Mucosa of descending colon (tissue), 3 donors: ENCODE results near the gene OR4X1. TPM values are rescaled to one million over a fixed set of nuclear protein-coding genes. Genes with fewer than 3 reads are reported as not detected.

ENCODE experiments used
- ATAC-seq: fragments of 200-7000 bp; cut with Tn5 transposase; one replicate; pipeline ENCODE4 v1.9.1; 2020; ENCODE audit warnings: mild to moderate bottlenecking, moderate library complexity
- DNase-seq, 3 donors: peaks; one replicate each; pipeline ENCODE4 v3.0.0-alpha.2; 2020
- H3K36me3 ChIP-seq: fragments of 200-600 bp; one replicate; pipeline ENCODE4 v1.8.0; 2021; ENCODE audit warnings: low read depth, mild to moderate bottlenecking
- H3K4me1 ChIP-seq: fragments of 200-600 bp; one replicate; pipeline ENCODE4 v1.8.0; 2021; ENCODE audit warnings: low read depth, mild to moderate bottlenecking
- H3K4me3 ChIP-seq: fragments of 200-600 bp; one replicate; pipeline ENCODE4 v1.8.0; 2021; ENCODE audit warnings: mild to moderate bottlenecking
- H3K9me3 ChIP-seq: fragments of 200-600 bp; one replicate; pipeline ENCODE4 v1.8.0; 2021; ENCODE audit warnings: mild to moderate bottlenecking
- CTCF ChIP-seq: fragments of 200-600 bp; IDR thresholded peaks from one replicate; pipeline ENCODE4 v1.8.0; 2022; ENCODE audit warnings: antibody characterized with exemption, mild to moderate bottlenecking
- intact Hi-C, 2 donors: fragments of 100-400 bp; cut with DNase I in 1 of 2; cut with micrococcal nuclease in 1 of 2; formaldehyde crosslinking; loops; one replicate each; pipeline versions ENCODE4 v1.11.0 to v1.11.1; 2022; cut with DNase I, micrococcal nuclease
- total RNA-seq, 3 donors: library from RNA; stranded (reverse); fragmentation: NEBNext Ultra II Directional in 2 of 3; extraction: Animal tissue kit (Norgen Biotek cat#: 25700) in 2 of 3; gene quantifications; one replicate each; pipeline versions ENCODE4 v1.2.1 to v1.2.4, GENCODE V29; 2021 to 2023
- donor health status: DM: no; HTN: no; CAD: no; lungs with moderate emphysema.
- donor health status: DM: no; HTN: no; CAD: no.
- donor health status: DM: no; HTN: yes; CAD: no.

Gene OR4X1
- total RNA-seq, 3 donors from 2014 or later = not detected

GRCh38 chr11:48244804-48245203 is 18.9 kb upstream of the OR4X1 start, which contains the start of gene OR4X2:
Gene OR4X2 (plus strand): TSS chr11:48245104. CDS start chr11:48245104, 0 bp downstream.
- H3K9me3 ChIP-seq = peaks cover 10% of the 10 kb centered on the region
- H3K4me3 ChIP-seq = no peak within 1 kb of the TSS
- TF ChIP-seq CTCF = no peak
- DNase-seq = no peak
- intact Hi-C loops = no loop called here
- no peak for ATAC-seq
- no peaks in the 10 kb centered on the region for H3K36me3 ChIP-seq
- H3K4me1 ChIP-seq = no peaks in the 10 kb centered on the region

- H3K4me1 ChIP-seq = no peaks in the 10 kb centered on the region
Observed at GRCh38 chr11:48248902-48249301, 14.8 kb upstream of the OR4X1 start.

GRCh38 chr11:48261600-48261999 is 2.1 kb upstream of the OR4X1 start:
- intact Hi-C loops = no loop called here
- TF ChIP-seq CTCF = no peak

More at GRCh38 chr11:48248902-48249301, 14.8 kb upstream of the OR4X1 start:
- DNase-seq (no peak), ATAC-seq (no peak)
- TF ChIP-seq CTCF = no peak
- Histone ChIP-seq H3K36me3 (no peaks in the 10 kb centered on the region), H3K4me3 (no peak overlapping the region), H3K9me3 (peaks cover 13% of the 10 kb centered on the region)
- intact Hi-C loops = no loop called here

GRCh38 chr11:48270621-48271020 is 7.0 kb downstream of the OR4X1 start:
- no peak for TF ChIP-seq CTCF
- Histone ChIP-seq H3K36me3 (no peaks in the 10 kb centered on the region), H3K4me1 (no peaks in the 10 kb centered on the region), H3K9me3 (no peaks in the 10 kb centered on the region), H3K4me3 (no peak overlapping the region)
- DNase-seq = no peak
- intact Hi-C loops = no loop called here
- no peak for ATAC-seq

More at GRCh38 chr11:48261600-48261999, 2.1 kb upstream of the OR4X1 start:
- Histone ChIP-seq H3K4me1 (no peaks in the 10 kb centered on the region), H3K9me3 (no peaks in the 10 kb centered on the region), H3K36me3 (no peaks in the 10 kb centered on the region), H3K4me3 (no peak overlapping the region)
- no peak for DNase-seq
- ATAC-seq = no peak

GRCh38 chr11:48272606-48273005 is 8.9 kb downstream of the OR4X1 start:
- Histone ChIP-seq H3K36me3 (no peaks in the 10 kb centered on the region), H3K4me1 (no peaks in the 10 kb centered on the region), H3K4me3 (no peak overlapping the region), H3K9me3 (no peaks in the 10 kb centered on the region)
- TF ChIP-seq CTCF = no peak
- no peak for DNase-seq
- intact Hi-C loops = no loop called here
- ATAC-seq = no peak

GRCh38 chr11:48305923-48306322 is 42.3 kb downstream of the OR4X1 start, which contains the start of gene OR4S1:
Gene OR4S1 (plus strand): TSS chr11:48306223. CDS start chr11:48306223, 0 bp downstream.
- Histone ChIP-seq H3K36me3 (no peaks in the 10 kb centered on the region), H3K4me3 (no peak within 1 kb of the TSS), H3K4me1 (no peaks in the 10 kb centered on the region), H3K9me3 (no peaks in the 10 kb centered on the region)
- intact Hi-C loops = no loop called here
- ATAC-seq (no peak), DNase-seq (no peak)
- TF ChIP-seq CTCF = no peak
